ENCODE results near the gene PTPRE. TPM values are rescaled to one million over a fixed set of nuclear protein-coding genes. Genes with fewer than 3 reads are reported as not detected.

Gene PTPRE
- total and polyA plus RNA-seq, 10 of the 15 experiments (the other 5 are each of a cell fraction or from before 2014, with no cell fraction given): 2.9 to 7.6 (median 5.8) TPM

- no peak for TF ChIP-seq ZBTB4 (CRISPR knock-in tag; IDR thresholded peaks at IDR 0.05)
- no peak for TF ChIP-seq ZBTB11 (CRISPR knock-in tag; IDR thresholded peaks at IDR 0.05)
Measured at GRCh38 chr10:127983344-127984100, 76.6 kb downstream of the PTPRE start (continued).

- no peak overlapping the region for H3K4me3 ChIP-seq
- FAIRE-seq: no peak
- no peaks in the 10 kb centered on the region; a peak in 1 of 4 replicates for H3K27me3 ChIP-seq (replicated peaks in 1 of 2; ENCODE audit: control insufficient read depth in 2 of 2, insufficient read depth in 2 of 2, low read length in 1 of 2)
- DNase-seq (ENCODE audit: low read depth, low spot score): no peak
- in situ Hi-C loops (cut with MboI): no loop called here
- ChIA-PET RAD21 (ENCODE audit: unreplicated experiment) (no interaction called here), SMC1A (ENCODE audit: uncharacterized antibody, unreplicated experiment) (no interaction called here), CTCF (no interaction called here), POLR2A (no interaction called here)
- WGBS (ENCODE audit: insufficient coverage, insufficient replicate concordance, low lambda C conversion rate, missing lambda C conversion rate): 22% methylated on average over 6 of the region's 6 CpGs
- H3K4me1 ChIP-seq (ENCODE audit: control insufficient read depth, insufficient read depth, low read length): no peaks in the 10 kb centered on the region
- intact Hi-C loops (cut with micrococcal nuclease; ENCODE audit: unreplicated experiment): no loop called here
- H3K4me2 ChIP-seq (ENCODE audit: control insufficient read depth, insufficient read depth): no peak overlapping the region
- ATAC-seq: no peak
- no peaks in the 10 kb centered on the region; the same call in 2 of the 3 replicates for H3K9me3 ChIP-seq (replicated peaks; ENCODE audit: control insufficient read depth, insufficient read depth, low read length)
- no peaks in the 10 kb centered on the region for H3K36me3 ChIP-seq (ENCODE audit: control insufficient read depth in 2 of 2, insufficient read depth in 2 of 2, low read length in 1 of 2)
- no peak overlapping the region for H3K9ac ChIP-seq (ENCODE audit: control insufficient read depth, insufficient read depth, low read length)
- H4K20me1 ChIP-seq (ENCODE audit: control insufficient read depth, insufficient read depth): no peaks in the 10 kb centered on the region
- H3K27ac ChIP-seq (ENCODE audit: control insufficient read depth, insufficient read depth): no peak overlapping the region
- no TSS peak for BruUV-seq (replicated peaks)
- H2AFZ ChIP-seq (ENCODE audit: control insufficient read depth, low read depth, low read length): no peak overlapping the region
- no peak for TF ChIP-seq SMAD1 (IDR thresholded peaks at IDR 0.05; ENCODE audit: low read depth, partially characterized antibody)
- TF ChIP-seq POLR2AphosphoS2 (IDR thresholded peaks at IDR 0.05; ENCODE audit: low read depth, low read length): no peak
- no peak for TF ChIP-seq USF1 (IDR thresholded peaks at IDR 0.05; ENCODE audit: borderline replicate concordance, extremely low read length, insufficient read depth, low read depth, low read length)
- no peak for TF ChIP-seq ZNF592 (IDR thresholded peaks at IDR 0.05)
- no peak for TF ChIP-seq TCF3 (IDR thresholded peaks at IDR 0.05; ENCODE audit: borderline replicate concordance, insufficient read depth, low read depth, low read length)
- H3K79me2 ChIP-seq (ENCODE audit: control insufficient read depth, insufficient read depth, low read length): no peaks in the 10 kb centered on the region
Measured at GRCh38 chr10:127984945-127985344, 78.0 kb downstream of the PTPRE start.
